ENCODE measurements around the gene CPLX3. TPM values are rescaled to one million over a fixed set of nuclear protein-coding genes. Genes with fewer than 3 reads are reported as not detected.

Gene CPLX3
- total RNA-seq, 2 donors from 2014 or later: not detected

- no peaks in the 10 kb centered on the region for H3K9me3 ChIP-seq (ENCODE audit: control insufficient read depth, low read length)
- WGBS, 2 experiments (ENCODE audit: insufficient coverage in 1 of 2, insufficient read length in 1 of 2): 83 to 86% methylated on average over 1 to 15 of the region's 15 CpGs
- Mint-ChIP-seq H3K27me3 (ENCODE audit: insufficient read depth) (peaks cover 20% of the 10 kb centered on the region), H3K4me3 (no peak overlapping the region), H3K9me3 (no peaks in the 10 kb centered on the region), H3K4me1 (peaks cover 2% of the 10 kb centered on the region), H3K36me3 (ENCODE audit: low read depth) (no peaks in the 10 kb centered on the region), H3K27ac (no peak overlapping the region)
- no peak for TF ChIP-seq CTCF (conservative IDR thresholded peaks at IDR 0.05)
- no peak overlapping the region for H3K27ac ChIP-seq (ENCODE audit: low read depth, low read length)
- H3K9ac ChIP-seq (ENCODE audit: extremely low read depth, low read length, poor library complexity, severe bottlenecking): no peak overlapping the region
- H3K4me3 ChIP-seq (ENCODE audit: low read length): no peak overlapping the region
- DNase-seq: no peak
- H3K36me3 ChIP-seq (ENCODE audit: control insufficient read depth, insufficient read depth, low read length): no peaks in the 10 kb centered on the region
- H3K27me3 ChIP-seq (ENCODE audit: control insufficient read depth, insufficient read depth, low read length, poor library complexity, severe bottlenecking): peaks cover 22% of the 10 kb centered on the region
- no peaks in the 10 kb centered on the region for H3K4me1 ChIP-seq (ENCODE audit: control insufficient read depth, insufficient read depth, low read length)
Observed at GRCh38 chr15:74831813-74832495, 5.5 kb downstream of the CPLX3 start.

GRCh38 chr15:74832826-74833225, 6.4 kb downstream of the CPLX3 start:
- Mint-ChIP-seq H3K27me3 (ENCODE audit: insufficient read depth) (peaks cover 11% of the 10 kb centered on the region), H3K9me3 (no peaks in the 10 kb centered on the region), H3K27ac (no peak overlapping the region), H3K4me1 (peaks cover 2% of the 10 kb centered on the region), H3K4me3 (no peak overlapping the region), H3K36me3 (ENCODE audit: low read depth) (peaks cover 4% of the 10 kb centered on the region)
- Histone ChIP-seq H3K9me3 (ENCODE audit: control insufficient read depth, low read length) (no peaks in the 10 kb centered on the region), H3K27me3 (ENCODE audit: control insufficient read depth, insufficient read depth, low read length, poor library complexity, severe bottlenecking) (peaks cover 13% of the 10 kb centered on the region), H3K4me1 (ENCODE audit: control insufficient read depth, insufficient read depth, low read length) (no peaks in the 10 kb centered on the region), H3K36me3 (ENCODE audit: control insufficient read depth, insufficient read depth, low read length) (no peaks in the 10 kb centered on the region), H3K27ac (ENCODE audit: low read depth, low read length) (no peak overlapping the region), H3K4me3 (ENCODE audit: low read length) (no peak overlapping the region), H3K9ac (ENCODE audit: extremely low read depth, low read length, poor library complexity, severe bottlenecking) (no peak overlapping the region)
- no peak for TF ChIP-seq CTCF (conservative IDR thresholded peaks at IDR 0.05)
- WGBS, 2 experiments (ENCODE audit: insufficient coverage in 1 of 2, insufficient read length in 1 of 2): 88 to 96% methylated on average over 3 to 4 of the region's 4 CpGs
- no peak for DNase-seq

GRCh38 chr15:74833376-74834107, 7.1 kb downstream of the CPLX3 start:
- Histone ChIP-seq H3K4me1 (ENCODE audit: control insufficient read depth, insufficient read depth, low read length) (no peaks in the 10 kb centered on the region), H3K27ac (ENCODE audit: low read depth, low read length) (no peak overlapping the region), H3K4me3 (ENCODE audit: low read length) (no peak overlapping the region), H3K27me3 (ENCODE audit: control insufficient read depth, insufficient read depth, low read length, poor library complexity, severe bottlenecking) (peaks cover 6% of the 10 kb centered on the region), H3K36me3 (ENCODE audit: control insufficient read depth, insufficient read depth, low read length) (no peaks in the 10 kb centered on the region), H3K9ac (ENCODE audit: extremely low read depth, low read length, poor library complexity, severe bottlenecking) (no peak overlapping the region), H3K9me3 (ENCODE audit: control insufficient read depth, low read length) (no peaks in the 10 kb centered on the region)
- DNase-seq: no peak
- Mint-ChIP-seq H3K27me3 (ENCODE audit: insufficient read depth) (peaks cover 4% of the 10 kb centered on the region), H3K27ac (no peak overlapping the region), H3K4me1 (peaks cover 2% of the 10 kb centered on the region), H3K4me3 (no peak overlapping the region), H3K36me3 (ENCODE audit: low read depth) (peaks cover 4% of the 10 kb centered on the region), H3K9me3 (no peaks in the 10 kb centered on the region)
- no peak for TF ChIP-seq CTCF (conservative IDR thresholded peaks at IDR 0.05)
- WGBS, 2 experiments (ENCODE audit: insufficient coverage in 1 of 2, insufficient read length in 1 of 2): 91 to 94% methylated on average over 3 to 12 of the region's 12 CpGs

Measured in endodermal cell (in vitro differentiated cells).